HL-60 (cell line): ENCODE results near the gene SLC39A2.

Experiments
- DNase-seq, 2 experiments: peaks; one replicate each; pipeline ENCODE4 v3.0.0-alpha.2; 2010 to 2020; ENCODE audit warnings: low read depth in 1 of 2, low spot score in 1 of 2
- H3K27ac ChIP-seq: fragments of 250-450 bp; sonication (Bioruptor Pico); replicated peaks from 2 replicates; pipeline ENCODE4 v1.5.1; 2020; ENCODE audit warnings: mild to moderate bottlenecking, moderate library complexity
- H3K27me3 ChIP-seq: fragments of 250-450 bp; sonication (Bioruptor Pico); 2 replicates; pipeline ENCODE4 v1.5.1; 2021; ENCODE audit warnings: mild to moderate bottlenecking, moderate library complexity; ENCODE audit not compliant: insufficient read depth, poor library complexity, severe bottlenecking
- H3K4me3 ChIP-seq: replicated peaks from 2 replicates; pipeline ENCODE4 v1.5.1; 2011; ENCODE audit warnings: mild to moderate bottlenecking, control low read depth, low read length; ENCODE audit not compliant: insufficient read depth
- CTCF ChIP-seq: IDR thresholded peaks from one replicate; pipeline ENCODE4 v1.5.1; 2011; ENCODE audit warnings: low read length, control low read depth, inconsistent platforms; ENCODE audit not compliant: insufficient read depth
- GABPA ChIP-seq: IDR thresholded peaks from 2 replicates; pipeline ENCODE4 v1.6.1; 2012; ENCODE audit warnings: low read depth
- POLR2AphosphoS5 ChIP-seq: IDR thresholded peaks from 2 replicates; pipeline ENCODE4 v1.6.1; 2012; ENCODE audit warnings: low read depth
- REST ChIP-seq: IDR thresholded peaks from 2 replicates; pipeline ENCODE4 v1.6.1; 2012; ENCODE audit warnings: low read depth; ENCODE audit not compliant: insufficient replicate concordance
- SPI1 ChIP-seq: IDR thresholded peaks from 2 replicates; pipeline ENCODE4 v1.6.1; 2012; ENCODE audit warnings: low read depth, mild to moderate bottlenecking, borderline replicate concordance

Gene SLC39A2

GRCh38 chr14:21042918-21043317, 43.8 kb downstream of the SLC39A2 start:
- Histone ChIP-seq H3K4me3 (no peak overlapping the region), H3K27me3 (no peaks in the 10 kb centered on the region), H3K27ac (no peak overlapping the region)
- no peak for TF ChIP-seq CTCF
- TF ChIP-seq GABPA, result no peak
- no peak for TF ChIP-seq POLR2AphosphoS5
- TF ChIP-seq SPI1, result no peak
- no peak for TF ChIP-seq REST
- DNase-seq, result no peak

- TF ChIP-seq REST, result no peak
- no peak for TF ChIP-seq CTCF
- no peak for TF ChIP-seq POLR2AphosphoS5
- no peak for TF ChIP-seq GABPA
- TF ChIP-seq SPI1, result no peak
- Histone ChIP-seq H3K4me3 (no peak overlapping the region), H3K27me3 (no peaks in the 10 kb centered on the region), H3K27ac (no peak overlapping the region)
- no peak for DNase-seq
Measured at GRCh38 chr14:21043387-21043973, 44.4 kb downstream of the SLC39A2 start.

GRCh38 chr14:21043974-21044618, 45.0 kb downstream of the SLC39A2 start:
- peak in 1 of 2 experiments; percentile 50 for DNase-seq
- Histone ChIP-seq H3K4me3 (no peak overlapping the region), H3K27ac (no peak overlapping the region), H3K27me3 (no peaks in the 10 kb centered on the region)
- TF ChIP-seq REST (no peak), GABPA (no peak), POLR2AphosphoS5 (no peak), SPI1 (no peak), CTCF (no peak)
